Measurements from ENCODE around the gene TBC1D22A.

Gene TBC1D22A

GRCh38 chr22:47005506-47006408 is 243.3 kb downstream of the TBC1D22A start:
- DNase-seq = no peak

GRCh38 chr22:47006433-47006832 is 244.0 kb downstream of the TBC1D22A start:
- no peak for DNase-seq

- DNase-seq = no peak
Observed at GRCh38 chr22:47006869-47007268, 244.4 kb downstream of the TBC1D22A start.

- no peak for DNase-seq
Observed at GRCh38 chr22:47007496-47007895, 245.0 kb downstream of the TBC1D22A start.

- no peak for DNase-seq
Observed at GRCh38 chr22:47008208-47008885, 245.9 kb downstream of the TBC1D22A start.

GRCh38 chr22:47009304-47010101 is 247.1 kb downstream of the TBC1D22A start:
- DNase-seq = peak; percentile 16

- DNase-seq = no peak
Observed at GRCh38 chr22:47010211-47010610, 247.8 kb downstream of the TBC1D22A start.

- no peak for DNase-seq
Observed at GRCh38 chr22:47011131-47011858, 248.8 kb downstream of the TBC1D22A start.

GRCh38 chr22:47011859-47012258 is 249.4 kb downstream of the TBC1D22A start:
- no peak for DNase-seq

- no peak for DNase-seq
Observed at GRCh38 chr22:47012589-47013370, 250.3 kb downstream of the TBC1D22A start.

GRCh38 chr22:47013861-47014635 is 251.6 kb downstream of the TBC1D22A start:
- DNase-seq = no peak

- DNase-seq = no peak
Observed at GRCh38 chr22:47014636-47015345, 252.3 kb downstream of the TBC1D22A start.

GRCh38 chr22:47015589-47016178 is 253.2 kb downstream of the TBC1D22A start:
- DNase-seq = no peak

- DNase-seq = no peak
Observed at GRCh38 chr22:47016631-47017030, 254.2 kb downstream of the TBC1D22A start.

- no peak for DNase-seq
Observed at GRCh38 chr22:47017245-47017644, 254.8 kb downstream of the TBC1D22A start.

- DNase-seq = no peak
Observed at GRCh38 chr22:47018010-47018910, 255.8 kb downstream of the TBC1D22A start.

- DNase-seq = no peak
Observed at GRCh38 chr22:47019012-47019790, 256.8 kb downstream of the TBC1D22A start.

GRCh38 chr22:47020166-47020565 is 257.7 kb downstream of the TBC1D22A start:
- peak; percentile 33 for DNase-seq
